ENCODE data around the gene PTPRE.

Gene PTPRE

DNA sequence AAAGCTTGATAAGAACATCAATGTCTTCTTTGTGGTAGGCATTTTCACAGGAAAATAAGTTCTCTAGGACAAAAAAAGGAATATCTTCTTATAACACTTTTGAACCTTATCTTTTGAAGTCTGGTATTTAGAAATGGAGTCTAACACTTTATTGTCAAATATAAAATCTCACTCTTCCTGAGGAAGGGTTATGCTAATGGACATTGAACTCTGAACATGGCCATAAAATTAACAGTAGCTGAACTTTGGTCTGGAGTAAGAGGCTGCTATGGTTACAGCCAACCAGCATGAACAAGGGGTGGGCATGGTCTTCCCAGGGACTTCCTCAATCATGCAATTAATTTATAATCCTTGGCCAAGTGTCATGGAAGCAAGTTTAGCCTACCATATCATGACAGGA lies 14.2 kb upstream of the PTPRE start, which contains the start of gene CLRN3:
TSS of gene CLRN3 (minus strand) at position 199 of the 400 bp plus-strand sequence. CDS start at position 42, 157 bp downstream.
- H3K4me3 Mint-ChIP-seq, result no peak within 1 kb of the TSS
- H3K27me3 Mint-ChIP-seq, result peaks cover 36% of the 10 kb centered on the region
- no peak for ATAC-seq
- H3K4me1 Mint-ChIP-seq, result peaks cover 9% of the 10 kb centered on the region
- H3K27ac Mint-ChIP-seq, result no peak within 1 kb of the TSS
- H3K9me3 Mint-ChIP-seq, result peaks cover 0 to under 1% of the 10 kb centered on the region in 2 donors
- no peak for DNase-seq

- Mint-ChIP-seq H3K4me1 (peaks cover 9% of the 10 kb centered on the region), H3K4me3 (no peak overlapping the region), H3K9me3 (peaks cover 0 to 6% of the 10 kb centered on the region in 2 donors), H3K27me3 (peaks cover 35% of the 10 kb centered on the region), H3K27ac (no peak overlapping the region)
- ATAC-seq (no peak), DNase-seq (no peak)
Measured at GRCh38 chr10:127894146-127894545, 12.8 kb upstream of the PTPRE start.

DNA sequence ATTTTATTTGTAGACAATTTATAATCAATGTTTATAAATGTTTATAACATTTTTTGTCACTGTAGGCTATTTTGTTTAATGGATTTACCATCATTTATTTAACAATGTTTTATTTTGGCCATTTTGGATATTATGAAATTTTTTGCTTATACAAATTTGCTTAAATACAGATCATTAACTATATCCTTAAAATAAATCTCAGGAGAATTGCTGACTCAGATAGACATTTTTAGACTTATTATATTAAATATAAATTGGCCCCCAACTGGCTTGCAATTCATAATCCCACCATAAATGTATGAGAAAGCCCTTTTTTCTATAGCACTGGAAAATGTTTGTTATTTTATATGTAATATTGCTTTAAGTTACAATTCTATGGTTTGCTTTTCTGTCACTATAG lies 10.3 kb upstream of the PTPRE start:
- Mint-ChIP-seq H3K4me1 (peaks cover 9% of the 10 kb centered on the region), H3K27ac (no peak overlapping the region), H3K4me3 (no peak overlapping the region), H3K27me3 (peaks cover 45% of the 10 kb centered on the region), H3K9me3 (peaks cover 0 to 6% of the 10 kb centered on the region in 2 donors)
- ATAC-seq, result no peak
- DNase-seq, result no peak

- peaks cover 45% of the 10 kb centered on the region for H3K27me3 Mint-ChIP-seq
- H3K4me3 Mint-ChIP-seq, result no peak overlapping the region
- no peak overlapping the region for H3K27ac Mint-ChIP-seq
- peaks cover 0 to 6% of the 10 kb centered on the region in 2 donors for H3K9me3 Mint-ChIP-seq
- ATAC-seq (no peak), DNase-seq (no peak)
- peaks cover 9% of the 10 kb centered on the region for H3K4me1 Mint-ChIP-seq
Measured at GRCh38 chr10:127897177-127897576, 9.7 kb upstream of the PTPRE start.

DNA sequence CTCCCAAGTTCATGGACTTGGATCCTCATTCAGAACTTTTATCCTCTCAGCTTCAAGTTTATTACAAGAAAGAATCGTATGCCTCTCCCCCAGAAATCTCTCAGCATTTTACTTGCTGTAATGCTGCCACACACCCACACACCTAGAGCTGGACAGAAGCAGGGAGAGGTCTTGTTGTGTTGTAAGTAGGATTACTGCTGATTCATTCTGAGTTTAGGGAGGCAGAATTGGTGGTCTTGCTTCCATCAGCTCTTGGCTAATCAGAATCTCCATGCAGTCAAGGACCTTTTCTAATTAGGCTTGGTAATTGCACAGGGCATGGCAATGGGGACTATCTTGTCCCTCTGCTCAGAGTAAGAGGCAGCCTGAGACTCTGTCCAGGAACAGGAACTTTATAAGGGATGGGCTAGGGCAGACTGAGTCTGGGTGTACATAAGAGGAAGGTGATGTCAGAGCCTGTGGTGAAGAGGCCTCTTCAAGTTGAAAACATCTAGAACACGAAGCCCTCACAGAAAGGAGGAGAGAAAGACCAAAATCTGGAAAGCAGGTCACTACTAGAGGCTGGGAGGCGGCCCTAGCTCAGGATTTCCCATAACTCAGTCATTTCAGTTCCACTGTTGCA lies 7.0 kb upstream of the PTPRE start:
- no peak overlapping the region for H3K4me3 Mint-ChIP-seq
- ATAC-seq (peak; percentile 37), DNase-seq (no peak)
- H3K27me3 Mint-ChIP-seq, result peaks cover 40% of the 10 kb centered on the region
- H3K27ac Mint-ChIP-seq, result peak overlapping the region in 1 of 2 donors; percentile 45
- peaks cover 0 to 6% of the 10 kb centered on the region in 2 donors for H3K9me3 Mint-ChIP-seq
- H3K4me1 Mint-ChIP-seq, result peaks cover 6% of the 10 kb centered on the region

- H3K9me3 Mint-ChIP-seq, result no peaks in the 10 kb centered on the region
- no peak overlapping the region for H3K4me3 Mint-ChIP-seq
- peaks cover 60% of the 10 kb centered on the region for H3K27me3 Mint-ChIP-seq
- H3K4me1 Mint-ChIP-seq, result no peaks in the 10 kb centered on the region
- no peak overlapping the region for H3K27ac Mint-ChIP-seq
- DNase-seq (no peak), ATAC-seq (no peak)
Measured at GRCh38 chr10:127903789-127904188, 3.1 kb upstream of the PTPRE start.

GRCh38 chr10:127904311-127905000 lies 2.4 kb upstream of the PTPRE start:
- peaks cover 62% of the 10 kb centered on the region for H3K27me3 Mint-ChIP-seq
- no peaks in the 10 kb centered on the region for H3K9me3 Mint-ChIP-seq
- DNase-seq, result no peak
- H3K4me1 Mint-ChIP-seq, result no peaks in the 10 kb centered on the region
- no peak overlapping the region for H3K4me3 Mint-ChIP-seq
- no peak for ATAC-seq
- no peak overlapping the region for H3K27ac Mint-ChIP-seq

DNA sequence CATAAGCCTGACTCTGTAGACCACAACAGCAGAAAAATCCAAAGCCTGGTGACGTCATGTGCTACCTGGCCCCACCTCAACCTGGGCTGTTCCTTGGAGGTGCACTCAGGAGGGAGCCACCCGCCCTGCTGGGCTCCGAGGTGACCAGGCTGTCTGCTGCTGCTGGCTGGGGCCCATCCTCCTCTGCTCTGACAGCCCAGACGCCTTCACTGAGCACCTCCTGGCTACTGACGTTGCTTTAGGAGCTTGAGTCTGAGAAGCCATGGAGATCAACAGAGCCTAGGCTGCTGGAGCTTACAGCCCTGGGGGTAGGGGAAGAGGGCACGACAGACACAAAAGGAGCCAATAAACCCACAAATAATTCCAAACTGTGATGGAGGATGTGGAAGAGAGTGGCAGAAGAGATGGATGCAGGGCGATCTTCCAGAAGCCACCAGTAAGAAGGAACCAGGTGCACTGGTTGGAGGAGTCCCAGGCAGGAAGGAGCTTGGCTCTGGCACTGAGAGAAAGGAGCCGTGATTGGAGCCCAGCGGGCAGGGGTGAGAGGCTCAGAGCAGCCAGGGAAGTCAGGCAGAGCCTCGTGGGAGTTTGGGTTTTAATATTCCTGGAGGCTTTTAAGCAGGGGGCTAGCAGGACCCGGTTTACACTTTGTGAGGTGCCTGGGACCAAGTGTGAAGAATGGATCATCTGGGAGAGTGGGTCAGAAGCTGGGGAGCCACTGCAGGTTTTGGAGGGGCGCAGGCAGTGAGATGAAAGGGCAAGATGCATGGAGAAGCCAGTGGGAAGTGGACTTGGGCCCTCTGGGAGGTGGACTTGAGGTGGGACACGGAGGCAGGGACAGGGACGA lies 1.7 kb upstream of the PTPRE start:
- peaks cover 64% of the 10 kb centered on the region for H3K27me3 Mint-ChIP-seq
- peak overlapping the region; percentile 48 to 85 for H3K27ac Mint-ChIP-seq
- no peak overlapping the region for H3K4me3 Mint-ChIP-seq
- no peaks in the 10 kb centered on the region for H3K4me1 Mint-ChIP-seq
- ATAC-seq (no peak), DNase-seq (no peak)
- no peaks in the 10 kb centered on the region for H3K9me3 Mint-ChIP-seq

DNA sequence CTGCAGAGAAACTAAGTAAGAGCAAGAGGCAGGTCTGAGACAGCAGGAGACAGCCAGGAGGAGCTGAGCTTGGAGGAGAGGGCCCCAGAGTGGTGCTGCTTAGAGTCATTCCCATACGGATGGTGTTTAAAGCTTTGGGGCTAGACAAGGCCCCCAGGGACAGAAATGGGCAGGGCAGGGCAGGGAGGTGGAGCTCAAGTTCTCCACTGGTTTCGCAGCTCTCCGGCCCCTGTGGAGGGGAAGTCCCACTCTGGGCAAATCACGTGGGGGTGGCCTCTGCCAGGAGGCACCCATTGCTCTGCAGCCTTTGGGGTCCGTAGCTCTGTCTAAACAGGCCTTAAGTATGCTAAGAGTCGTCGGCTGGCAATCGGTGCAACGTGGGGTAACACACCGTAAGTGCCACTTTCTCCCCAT lies 1.0 kb upstream of the PTPRE start:
- DNase-seq, result no peak
- ATAC-seq, result no peak
- H3K4me3 Mint-ChIP-seq, result no peak overlapping the region
- H3K27me3 Mint-ChIP-seq, result peaks cover 69% of the 10 kb centered on the region
- H3K27ac Mint-ChIP-seq, result no peak overlapping the region
- no peaks in the 10 kb centered on the region for H3K4me1 Mint-ChIP-seq
- H3K9me3 Mint-ChIP-seq, result no peaks in the 10 kb centered on the region

- Mint-ChIP-seq H3K4me1 (no peaks in the 10 kb centered on the region), H3K9me3 (no peaks in the 10 kb centered on the region), H3K4me3 (peak overlapping the region; percentile 37 to 51), H3K27me3 (peaks cover 69% of the 10 kb centered on the region), H3K27ac (no peak overlapping the region)
- peak in 1 of 2 donors; percentile 23 for DNase-seq
- peak; percentile 50 for ATAC-seq
Measured at GRCh38 chr10:127907411-127908105, 655 bp downstream of the PTPRE start.

GRCh38 chr10:127908106-127908958 lies 1.4 kb downstream of the PTPRE start:
- no peaks in the 10 kb centered on the region for H3K9me3 Mint-ChIP-seq
- H3K4me3 Mint-ChIP-seq, result peak overlapping the region in 1 of 2 donors; percentile 33
- ATAC-seq (no peak), DNase-seq (no peak)
- no peaks in the 10 kb centered on the region for H3K4me1 Mint-ChIP-seq
- H3K27me3 Mint-ChIP-seq, result peaks cover 66% of the 10 kb centered on the region
- H3K27ac Mint-ChIP-seq, result no peak overlapping the region

- DNase-seq (no peak), ATAC-seq (no peak)
- Mint-ChIP-seq H3K4me1 (no peaks in the 10 kb centered on the region), H3K4me3 (no peak overlapping the region), H3K27ac (no peak overlapping the region), H3K27me3 (peaks cover 61% of the 10 kb centered on the region), H3K9me3 (no peaks in the 10 kb centered on the region)
Measured at GRCh38 chr10:127908959-127909267, 2.0 kb downstream of the PTPRE start.

DNA sequence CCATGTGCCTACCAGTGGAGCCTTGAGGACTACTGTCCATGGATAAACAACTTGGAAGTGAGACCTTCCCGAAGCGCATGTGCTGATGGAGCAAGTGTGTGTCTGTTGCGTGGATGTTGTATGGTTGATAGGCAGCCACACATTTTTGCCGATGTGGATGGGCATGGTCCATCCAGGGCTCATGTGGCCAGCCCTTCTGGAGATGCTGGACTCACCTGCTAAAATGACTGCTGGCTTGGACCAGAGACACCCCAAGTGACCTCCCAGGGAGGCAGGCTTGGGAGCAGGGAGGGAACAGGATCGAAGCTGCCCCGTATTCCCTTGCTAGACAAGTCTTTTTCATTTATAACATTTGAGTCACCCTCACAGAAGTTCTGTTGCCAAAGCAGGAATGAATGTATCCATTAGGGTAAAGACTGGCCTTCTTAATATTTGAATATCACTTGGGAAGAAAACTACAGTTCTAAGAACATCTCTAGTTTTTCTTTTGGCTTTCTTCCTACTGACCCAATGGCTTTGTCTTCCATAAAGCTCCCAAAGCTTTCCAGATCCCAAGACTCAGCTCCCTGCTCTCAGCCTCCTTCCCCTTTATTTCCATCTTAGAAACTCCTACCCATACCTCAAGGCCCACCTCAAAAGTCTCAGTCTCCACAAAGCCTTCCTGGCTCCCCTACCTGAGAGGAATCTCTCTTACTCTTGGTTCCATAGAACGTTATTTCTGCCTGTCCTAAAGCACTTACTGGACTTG lies 3.0 kb downstream of the PTPRE start:
- Mint-ChIP-seq H3K9me3 (no peaks in the 10 kb centered on the region), H3K4me1 (no peaks in the 10 kb centered on the region), H3K27me3 (peaks cover 51% of the 10 kb centered on the region), H3K4me3 (no peak overlapping the region), H3K27ac (peak overlapping the region in 1 of 2 donors; percentile 64)
- ATAC-seq (no peak), DNase-seq (no peak)

GRCh38 chr10:127910464-127910770 lies 3.5 kb downstream of the PTPRE start:
- no peak overlapping the region for H3K27ac Mint-ChIP-seq
- H3K4me1 Mint-ChIP-seq, result no peaks in the 10 kb centered on the region
- H3K4me3 Mint-ChIP-seq, result no peak overlapping the region
- no peaks in the 10 kb centered on the region for H3K9me3 Mint-ChIP-seq
- no peak for DNase-seq
- peaks cover 46% of the 10 kb centered on the region for H3K27me3 Mint-ChIP-seq
- no peak for ATAC-seq

Data from stimulated activated naive CD8-positive, alpha-beta T cell treated with anti-CD3 and anti-CD28 coated beads, Interleukin-15, amount 100 ng/mL, for 72 hours (primary cell).